Measurements from ENCODE around the gene C4B.
"Not testable (repeated sequence)": the region's sequence is repeated elsewhere in the genome, so short reads cannot be mapped to it uniquely, and the experiment has no call there.

- TF ChIP-seq KAT2B (IDR thresholded peaks at IDR 0.05; ENCODE audit: low read depth, low read length); CTCF (IDR thresholded peaks at IDR 0.05 in 2 of 3, conservative IDR thresholded peaks at IDR 0.05 in 1 of 3; ENCODE audit: insufficient read depth in 2 of 3, low read depth in 1 of 3, low read length in 3 of 3); ZFP30 (CRISPR knock-in tag; IDR thresholded peaks at IDR 0.05; ENCODE audit: borderline replicate concordance); RBBP5 (IDR thresholded peaks at IDR 0.05; ENCODE audit: borderline replicate concordance, insufficient read depth, low read length, poor library complexity, severe bottlenecking); EP300 (IDR thresholded peaks at IDR 0.05; ENCODE audit: low read length); ZNF586 (CRISPR knock-in tag; conservative IDR thresholded peaks at IDR 0.05); PRMT5 (CRISPR knock-in tag; IDR thresholded peaks at IDR 0.05); FOS (IDR thresholded peaks at IDR 0.05; ENCODE audit: extremely low read depth, insufficient read length); BRF2 (IDR thresholded peaks at IDR 0.05; ENCODE audit: borderline replicate concordance, insufficient read depth, insufficient read length); SRSF3 (IDR thresholded peaks at IDR 0.05; ENCODE audit: insufficient read depth, low read length): not testable (repeated sequence)
Observed at GRCh38 chr6:32055756-32056155, 41.2 kb downstream of the C4B start.

All from K562 (cell line).